ENCODE measurements around the gene HSPB1.

The HSPB1 gene

GRCh38 chr7:76346778-76347177 is 44.3 kb downstream of the HSPB1 start:
- Histone ChIP-seq H2AFZ (ENCODE audit: low read depth, low read length) (no peak overlapping the region), H3K27me3 (ENCODE audit: low read depth, low read length) (no peaks in the 10 kb centered on the region), H3K79me2 (ENCODE audit: low read length) (peaks cover 100% of the 10 kb centered on the region), H3K27ac (ENCODE audit: low read length) (no peak overlapping the region), H3K9me3 (ENCODE audit: insufficient read depth, low read length) (no peaks in the 10 kb centered on the region), H3K9ac (ENCODE audit: low read length) (no peak overlapping the region), H3K4me1 (ENCODE audit: low read length) (peaks cover 2% of the 10 kb centered on the region), H4K20me1 (ENCODE audit: insufficient read depth, low read length) (peaks cover 94% of the 10 kb centered on the region), H3K36me3 (replicated peaks; ENCODE audit: low read depth, low read length) (peaks cover 79% of the 10 kb centered on the region), H3K4me2 (ENCODE audit: low read length) (no peak overlapping the region), H3K4me3 (ENCODE audit: low read length) (no peak overlapping the region)
- TF ChIP-seq CTCF (IDR thresholded peaks at IDR 0.05; ENCODE audit: low read depth, low read length) (no peak), EZH2phosphoT487 (IDR thresholded peaks at IDR 0.05; ENCODE audit: low read depth) (no peak)

- peaks cover 12% of the 10 kb centered on the region for H3K4me1 ChIP-seq (ENCODE audit: low read length)
These were observed 45.2 kb downstream of the HSPB1 start for GRCh38 chr7:76347710-76348109.

GRCh38 chr7:76349313-76349885 is 46.9 kb downstream of the HSPB1 start:
- Histone ChIP-seq H3K4me1 (ENCODE audit: low read length) (peaks cover 23% of the 10 kb centered on the region), H3K36me3 (replicated peaks; ENCODE audit: low read depth, low read length) (peaks cover 72% of the 10 kb centered on the region), H3K4me3 (ENCODE audit: low read length) (no peak overlapping the region), H3K4me2 (ENCODE audit: low read length) (no peak overlapping the region), H4K20me1 (ENCODE audit: insufficient read depth, low read length) (peaks cover 94% of the 10 kb centered on the region), H2AFZ (ENCODE audit: low read depth, low read length) (no peak overlapping the region), H3K27ac (ENCODE audit: low read length) (no peak overlapping the region), H3K79me2 (ENCODE audit: low read length) (peaks cover 100% of the 10 kb centered on the region), H3K9me3 (ENCODE audit: insufficient read depth, low read length) (no peaks in the 10 kb centered on the region), H3K9ac (ENCODE audit: low read length) (no peak overlapping the region), H3K27me3 (ENCODE audit: low read depth, low read length) (no peaks in the 10 kb centered on the region)
- TF ChIP-seq EZH2phosphoT487 (IDR thresholded peaks at IDR 0.05; ENCODE audit: low read depth) (no peak), CTCF (IDR thresholded peaks at IDR 0.05; ENCODE audit: low read depth, low read length) (no peak)

More at GRCh38 chr7:76347710-76348109, 45.2 kb downstream of the HSPB1 start:
- Histone ChIP-seq H2AFZ (ENCODE audit: low read depth, low read length) (no peak overlapping the region), H3K4me3 (ENCODE audit: low read length) (no peak overlapping the region), H3K36me3 (replicated peaks; ENCODE audit: low read depth, low read length) (peaks cover 76% of the 10 kb centered on the region), H3K9me3 (ENCODE audit: insufficient read depth, low read length) (no peaks in the 10 kb centered on the region), H4K20me1 (ENCODE audit: insufficient read depth, low read length) (peaks cover 94% of the 10 kb centered on the region), H3K27me3 (ENCODE audit: low read depth, low read length) (no peaks in the 10 kb centered on the region), H3K27ac (ENCODE audit: low read length) (no peak overlapping the region), H3K9ac (ENCODE audit: low read length) (no peak overlapping the region), H3K79me2 (ENCODE audit: low read length) (peaks cover 100% of the 10 kb centered on the region), H3K4me2 (ENCODE audit: low read length) (no peak overlapping the region)
- no peak for TF ChIP-seq EZH2phosphoT487 (IDR thresholded peaks at IDR 0.05; ENCODE audit: low read depth)

- H3K27ac ChIP-seq (ENCODE audit: low read length), result no peak overlapping the region; the same call in 1 of the 2 replicates
- H3K27me3 ChIP-seq (ENCODE audit: low read depth, low read length), result no peaks in the 10 kb centered on the region
- H3K9me3 ChIP-seq (ENCODE audit: insufficient read depth, low read length), result 0 out of 2 replicates have a peak, but pooled peaks cover 4% of the 10 kb centered on the region
- no peak overlapping the region for H3K4me3 ChIP-seq (ENCODE audit: low read length)
- no peak overlapping the region for H3K9ac ChIP-seq (ENCODE audit: low read length)
- H3K4me1 ChIP-seq (ENCODE audit: low read length), result peaks cover 40% of the 10 kb centered on the region
- H2AFZ ChIP-seq (ENCODE audit: low read depth, low read length), result no peak overlapping the region
- H3K4me2 ChIP-seq (ENCODE audit: low read length), result no peak overlapping the region
- peaks cover 100% of the 10 kb centered on the region for H3K79me2 ChIP-seq (ENCODE audit: low read length)
- H4K20me1 ChIP-seq (ENCODE audit: insufficient read depth, low read length), result peaks cover 98% of the 10 kb centered on the region
- peaks cover 77% of the 10 kb centered on the region for H3K36me3 ChIP-seq (replicated peaks; ENCODE audit: low read depth, low read length)
- TF ChIP-seq EZH2phosphoT487 (IDR thresholded peaks at IDR 0.05; ENCODE audit: low read depth) (no peak), CTCF (IDR thresholded peaks at IDR 0.05; ENCODE audit: low read depth, low read length) (no peak)
These were observed 48.9 kb downstream of the HSPB1 start for GRCh38 chr7:76351372-76351771.
